ENCODE data around the gene LDHD.

LDHD gene

DNA sequence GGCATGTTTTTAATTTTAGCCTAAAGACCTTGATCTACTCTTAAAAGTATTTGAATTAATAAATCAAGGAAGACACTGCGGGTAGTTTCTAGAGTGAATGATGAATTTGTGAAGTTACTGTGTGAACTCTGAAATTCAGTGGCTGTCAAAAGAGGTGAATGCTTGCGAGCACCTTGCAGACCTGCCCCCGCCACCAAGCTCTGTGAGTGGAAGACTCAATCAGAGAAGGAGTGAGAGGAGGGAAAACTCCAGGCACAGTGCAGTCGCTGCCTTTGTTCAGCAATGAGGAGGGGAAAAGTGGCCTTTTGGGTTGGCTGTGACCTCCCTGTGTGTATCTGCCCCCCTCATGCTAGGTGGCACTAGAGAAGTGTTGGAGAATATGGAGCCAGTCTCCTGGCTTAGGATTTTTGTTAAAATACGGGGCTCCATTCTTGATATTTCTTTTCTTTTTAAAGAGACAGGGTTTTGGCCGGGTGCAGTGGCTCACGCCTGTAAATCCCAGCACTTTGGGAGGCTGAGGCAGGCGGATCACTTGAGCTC is 53.0 kb downstream of the LDHD start:
- no peaks in the 10 kb centered on the region for H3K27me3 ChIP-seq (ENCODE audit: insufficient read depth, low read depth)
- H3K36me3 ChIP-seq (ENCODE audit: insufficient read depth) = no peaks in the 10 kb centered on the region
- no peaks in the 10 kb centered on the region for H4K20me1 ChIP-seq (ENCODE audit: insufficient read depth)
- no peak overlapping the region for H3K27ac ChIP-seq
- H3K4me3 ChIP-seq (IDR thresholded peaks at IDR 0.05; ENCODE audit: insufficient read depth, low read depth, low read length) = no peak overlapping the region
- no peak for TF ChIP-seq CTCF (conservative IDR thresholded peaks at IDR 0.05; ENCODE audit: low read depth, low read length)
- no peak overlapping the region for H2AFZ ChIP-seq (ENCODE audit: low read depth)
- no peaks in the 10 kb centered on the region for H3K79me2 ChIP-seq (ENCODE audit: insufficient read depth, low read depth)
- H3K4me2 ChIP-seq = no peak overlapping the region
- H3K9ac ChIP-seq = no peak overlapping the region
- H3K4me1 ChIP-seq (ENCODE audit: low read depth, poor library complexity, severe bottlenecking) = no peaks in the 10 kb centered on the region

GRCh38 chr16:75062976-75063346 is 53.6 kb downstream of the LDHD start:
- Histone ChIP-seq H3K27ac (no peak overlapping the region), H3K79me2 (ENCODE audit: insufficient read depth, low read depth) (no peaks in the 10 kb centered on the region), H4K20me1 (ENCODE audit: insufficient read depth) (no peaks in the 10 kb centered on the region), H3K4me2 (no peak overlapping the region), H3K4me3 (IDR thresholded peaks at IDR 0.05; ENCODE audit: insufficient read depth, low read depth, low read length) (no peak overlapping the region), H3K9ac (no peak overlapping the region), H3K36me3 (ENCODE audit: insufficient read depth) (no peaks in the 10 kb centered on the region), H2AFZ (ENCODE audit: low read depth) (no peak overlapping the region), H3K4me1 (ENCODE audit: low read depth, poor library complexity, severe bottlenecking) (no peaks in the 10 kb centered on the region), H3K27me3 (ENCODE audit: insufficient read depth, low read depth) (no peaks in the 10 kb centered on the region)
- no peak for TF ChIP-seq CTCF (conservative IDR thresholded peaks at IDR 0.05; ENCODE audit: low read depth, low read length)

- Histone ChIP-seq H3K9ac (no peak overlapping the region), H3K27me3 (ENCODE audit: insufficient read depth, low read depth) (no peaks in the 10 kb centered on the region), H2AFZ (ENCODE audit: low read depth) (no peak overlapping the region), H3K4me3 (IDR thresholded peaks at IDR 0.05; ENCODE audit: insufficient read depth, low read depth, low read length) (no peak overlapping the region), H3K79me2 (ENCODE audit: insufficient read depth, low read depth) (no peaks in the 10 kb centered on the region), H3K4me2 (no peak overlapping the region), H3K27ac (no peak overlapping the region), H4K20me1 (ENCODE audit: insufficient read depth) (no peaks in the 10 kb centered on the region), H3K4me1 (ENCODE audit: low read depth, poor library complexity, severe bottlenecking) (no peaks in the 10 kb centered on the region), H3K36me3 (ENCODE audit: insufficient read depth) (no peaks in the 10 kb centered on the region)
- no peak for TF ChIP-seq CTCF (conservative IDR thresholded peaks at IDR 0.05; ENCODE audit: low read depth, low read length)
These were observed 54.2 kb downstream of the LDHD start for GRCh38 chr16:75062135-75062975.
